Superior temporal gyrus (tissue), 1 donor: ENCODE data around the gene LRP1.

Experiments used
- DNase-seq: peaks from one replicate; pipeline ENCODE4 v3.0.0-alpha.2; 2016; ENCODE audit errors: extremely low spot score

The LRP1 gene

DNA sequence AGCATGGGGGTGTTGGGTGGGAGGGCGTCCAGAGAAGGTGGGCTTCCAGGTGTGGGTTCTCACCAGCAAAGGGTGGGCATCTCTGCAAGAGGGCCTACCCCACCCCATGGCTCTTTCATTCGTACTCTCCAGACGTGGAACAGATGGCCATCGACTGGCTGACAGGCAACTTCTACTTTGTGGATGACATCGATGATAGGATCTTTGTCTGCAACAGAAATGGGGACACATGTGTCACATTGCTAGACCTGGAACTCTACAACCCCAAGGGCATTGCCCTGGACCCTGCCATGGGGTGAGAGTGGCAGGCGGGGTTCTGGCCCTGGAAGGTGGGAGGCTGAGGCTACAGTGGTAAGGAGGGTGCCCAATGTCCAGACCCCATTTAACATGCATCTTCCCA, 25.8 kb downstream of the LRP1 start:
- DNase-seq, result no peak

- no peak for DNase-seq
Observed at GRCh38 chr12:57154804-57155434, 26.6 kb downstream of the LRP1 start.

DNA sequence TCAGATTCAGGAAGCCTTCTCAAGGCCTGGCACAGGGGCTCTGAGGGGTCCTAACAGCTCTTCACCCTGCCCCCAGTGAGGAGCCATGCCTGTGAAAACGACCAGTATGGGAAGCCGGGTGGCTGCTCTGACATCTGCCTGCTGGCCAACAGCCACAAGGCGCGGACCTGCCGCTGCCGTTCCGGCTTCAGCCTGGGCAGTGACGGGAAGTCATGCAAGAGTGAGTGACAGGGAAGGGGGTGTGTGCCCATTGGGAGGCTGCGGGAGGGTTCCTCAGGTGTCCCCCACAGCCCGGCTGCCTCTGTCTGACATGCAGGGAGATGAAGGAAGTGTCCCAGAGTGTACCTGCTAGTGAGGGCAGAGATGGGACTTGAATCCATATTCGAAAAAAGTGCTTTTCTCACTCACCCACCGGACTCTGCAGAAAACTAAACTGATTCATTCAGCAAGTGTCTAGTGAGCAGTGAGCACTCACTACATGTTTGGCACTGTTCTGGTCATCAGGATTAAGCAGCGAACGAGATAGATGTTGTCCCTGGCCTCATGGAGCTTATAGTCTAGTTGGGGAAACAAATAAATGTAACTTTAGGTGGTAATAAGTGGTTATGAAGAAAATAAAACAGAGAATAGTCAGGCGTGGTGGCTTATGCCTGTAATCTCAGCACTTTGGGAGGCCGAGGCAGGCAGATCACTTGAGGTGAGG, 28.6 kb downstream of the LRP1 start:
- no peak for DNase-seq

DNA sequence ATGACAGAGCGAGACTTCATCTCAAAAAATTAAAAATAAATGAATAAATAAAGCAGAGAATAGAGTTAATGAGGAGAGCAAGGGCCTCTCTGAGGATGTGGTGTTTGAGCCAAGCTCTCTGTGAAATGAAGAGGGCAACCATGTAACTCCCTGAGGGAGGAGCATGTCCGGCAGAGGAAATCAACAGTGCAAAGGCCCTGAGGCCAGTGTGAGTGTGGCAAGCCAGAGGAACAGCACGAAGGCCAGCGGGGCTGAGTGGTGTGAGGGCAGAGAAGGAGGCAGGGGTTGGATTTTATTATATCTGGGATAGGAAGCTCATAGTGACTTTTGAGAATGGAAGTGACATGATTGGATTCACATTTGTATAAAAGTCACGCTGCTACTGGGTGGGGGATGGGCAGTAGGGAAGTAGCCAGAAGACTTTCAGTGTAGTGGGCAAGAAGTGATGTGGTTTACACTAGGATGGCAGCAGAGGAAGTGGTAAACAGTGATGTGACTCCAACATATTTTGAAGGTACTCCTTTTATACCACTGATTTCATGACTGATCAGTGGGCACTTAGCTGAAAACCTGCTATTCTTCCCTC, 29.4 kb downstream of the LRP1 start:
- DNase-seq, result no peak

DNA sequence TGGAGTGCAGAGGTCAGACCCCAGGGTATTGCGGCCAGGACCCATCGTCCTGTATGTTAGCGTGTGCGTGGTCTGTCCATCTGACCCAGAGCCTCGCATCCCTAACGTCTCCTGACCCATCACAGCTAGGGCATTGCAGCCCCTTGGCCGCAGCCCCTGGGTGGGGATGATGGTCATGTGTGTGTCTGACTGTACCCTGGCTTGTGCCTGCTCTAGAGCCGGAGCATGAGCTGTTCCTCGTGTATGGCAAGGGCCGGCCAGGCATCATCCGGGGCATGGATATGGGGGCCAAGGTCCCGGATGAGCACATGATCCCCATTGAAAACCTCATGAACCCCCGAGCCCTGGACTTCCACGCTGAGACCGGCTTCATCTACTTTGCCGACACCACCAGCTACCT, 29.9 kb downstream of the LRP1 start:
- DNase-seq, result no peak

GRCh38 chr12:57158665-57159064, 30.4 kb downstream of the LRP1 start:
- no peak for DNase-seq

- DNase-seq, result no peak
Observed at GRCh38 chr12:57159311-57159710, 31.0 kb downstream of the LRP1 start.

- DNase-seq, result no peak
Observed at GRCh38 chr12:57160040-57160439, 31.8 kb downstream of the LRP1 start.

DNA sequence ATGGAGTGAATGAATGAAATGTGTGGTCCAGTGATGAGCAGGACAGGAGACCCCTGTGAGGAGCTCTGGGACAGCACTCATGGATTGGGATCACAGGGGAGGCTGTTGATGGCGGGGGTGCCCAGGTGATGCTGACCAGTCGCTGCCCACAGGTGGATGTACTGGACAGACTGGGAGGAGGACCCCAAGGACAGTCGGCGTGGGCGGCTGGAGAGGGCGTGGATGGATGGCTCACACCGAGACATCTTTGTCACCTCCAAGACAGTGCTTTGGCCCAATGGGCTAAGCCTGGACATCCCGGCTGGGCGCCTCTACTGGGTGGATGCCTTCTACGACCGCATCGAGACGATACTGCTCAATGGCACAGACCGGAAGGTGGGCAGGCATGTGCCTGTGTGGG, 32.5 kb downstream of the LRP1 start:
- DNase-seq, result no peak

DNA sequence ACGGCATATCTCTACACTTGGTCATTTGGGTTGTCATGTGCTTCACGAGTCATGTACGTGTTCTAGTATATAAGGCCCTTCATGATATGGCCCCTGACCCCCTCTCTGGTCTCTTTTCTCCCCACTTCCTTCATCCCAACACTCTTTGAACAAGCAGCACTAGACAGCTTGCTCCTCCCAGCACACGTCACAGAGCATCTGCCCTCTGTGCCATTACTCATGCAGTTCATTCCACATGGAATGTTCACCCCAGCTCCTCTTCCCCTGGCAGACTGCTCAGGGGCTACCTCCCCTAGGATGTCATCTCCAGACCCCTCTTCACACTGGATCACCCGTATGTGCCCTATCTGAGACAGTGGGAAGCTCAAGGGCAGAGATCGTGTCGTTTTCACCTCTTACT, 33.2 kb downstream of the LRP1 start:
- no peak for DNase-seq

- no peak for DNase-seq
Observed at GRCh38 chr12:57162553-57163125, 34.4 kb downstream of the LRP1 start.

DNA sequence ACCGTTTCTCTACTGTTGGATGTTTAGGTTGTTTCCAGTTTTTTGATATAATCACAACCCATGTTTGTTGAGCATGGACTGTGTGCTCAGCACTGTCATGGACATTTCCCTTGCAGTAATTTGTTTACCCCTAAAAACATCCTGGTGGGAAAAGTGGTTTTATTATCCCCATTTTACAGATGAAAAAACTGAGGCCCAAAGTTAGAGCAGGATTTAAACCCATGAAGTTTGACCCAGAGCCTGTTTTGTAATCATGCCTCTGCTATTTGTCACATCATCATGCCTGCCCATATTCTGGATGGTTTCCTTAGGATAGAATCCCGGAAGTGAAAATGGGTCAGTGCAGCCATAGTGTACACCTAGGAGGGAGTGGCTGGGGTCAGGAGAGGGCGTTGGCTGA, 36.2 kb downstream of the LRP1 start:
- DNase-seq, result no peak

DNA sequence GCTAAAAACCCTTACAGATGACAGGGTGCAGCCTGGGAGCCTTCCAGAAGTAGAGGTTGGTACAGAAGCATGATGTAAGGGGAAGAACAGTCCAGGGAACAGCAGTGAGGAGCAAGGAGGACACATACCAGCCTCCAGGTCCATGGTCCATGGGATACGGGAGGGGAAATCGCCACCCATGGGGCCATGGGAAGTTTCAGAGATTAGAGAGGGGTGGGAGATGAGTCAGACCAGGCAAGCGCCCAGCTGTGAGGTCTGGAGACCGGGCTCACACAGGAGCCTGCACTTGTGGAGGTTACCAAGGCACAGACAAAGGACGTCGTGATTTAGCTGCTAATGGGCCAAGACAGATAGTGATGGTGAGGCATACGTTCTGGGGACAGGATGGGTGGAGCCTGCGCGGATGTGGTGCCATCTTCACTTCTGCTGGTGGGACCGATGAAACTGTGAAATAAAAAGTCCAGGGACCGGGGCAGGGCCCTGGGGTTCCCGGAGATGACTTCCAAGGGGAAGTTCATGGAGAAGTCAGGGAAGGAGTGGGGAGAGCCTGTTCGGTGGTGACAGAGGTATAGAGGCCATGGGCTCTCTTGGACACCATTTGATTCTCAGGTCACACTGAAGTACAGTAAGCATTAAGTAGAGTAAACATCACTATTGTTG, 36.8 kb downstream of the LRP1 start:
- no peak for DNase-seq

DNA sequence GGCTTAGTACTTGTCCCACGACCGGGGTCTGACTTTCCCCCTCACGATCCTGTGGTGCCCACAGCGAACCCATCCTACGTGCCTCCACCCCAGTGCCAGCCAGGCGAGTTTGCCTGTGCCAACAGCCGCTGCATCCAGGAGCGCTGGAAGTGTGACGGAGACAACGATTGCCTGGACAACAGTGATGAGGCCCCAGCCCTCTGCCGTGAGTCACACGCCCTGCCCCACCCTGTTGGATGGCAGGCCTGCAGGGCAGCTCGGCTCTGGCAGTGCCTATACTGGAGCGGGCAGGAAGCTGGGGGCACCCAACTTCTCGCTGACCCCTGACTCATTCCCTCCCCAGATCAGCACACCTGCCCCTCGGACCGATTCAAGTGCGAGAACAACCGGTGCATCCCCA, 37.5 kb downstream of the LRP1 start:
- no peak for DNase-seq

DNA sequence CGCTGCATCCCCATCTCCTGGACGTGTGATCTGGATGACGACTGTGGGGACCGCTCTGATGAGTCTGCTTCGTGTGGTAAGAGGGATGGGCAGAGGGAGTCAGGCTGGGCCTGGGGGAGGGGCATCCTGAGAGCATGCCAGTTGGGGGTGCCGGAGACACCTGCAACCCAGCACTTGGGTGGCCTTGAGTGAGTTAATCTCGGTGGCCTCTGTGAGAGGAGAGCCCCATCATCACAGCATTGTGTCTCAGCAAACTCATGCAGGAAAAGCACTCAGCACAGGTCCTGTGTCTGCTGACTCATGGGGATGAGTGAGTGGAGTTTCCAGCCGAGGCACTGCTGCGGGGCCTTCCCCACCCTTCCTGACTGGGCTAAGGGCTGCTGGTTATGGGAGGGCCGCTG, 38.7 kb downstream of the LRP1 start:
- no peak for DNase-seq

GRCh38 chr12:57168058-57168457, 39.8 kb downstream of the LRP1 start:
- no peak for DNase-seq

DNA sequence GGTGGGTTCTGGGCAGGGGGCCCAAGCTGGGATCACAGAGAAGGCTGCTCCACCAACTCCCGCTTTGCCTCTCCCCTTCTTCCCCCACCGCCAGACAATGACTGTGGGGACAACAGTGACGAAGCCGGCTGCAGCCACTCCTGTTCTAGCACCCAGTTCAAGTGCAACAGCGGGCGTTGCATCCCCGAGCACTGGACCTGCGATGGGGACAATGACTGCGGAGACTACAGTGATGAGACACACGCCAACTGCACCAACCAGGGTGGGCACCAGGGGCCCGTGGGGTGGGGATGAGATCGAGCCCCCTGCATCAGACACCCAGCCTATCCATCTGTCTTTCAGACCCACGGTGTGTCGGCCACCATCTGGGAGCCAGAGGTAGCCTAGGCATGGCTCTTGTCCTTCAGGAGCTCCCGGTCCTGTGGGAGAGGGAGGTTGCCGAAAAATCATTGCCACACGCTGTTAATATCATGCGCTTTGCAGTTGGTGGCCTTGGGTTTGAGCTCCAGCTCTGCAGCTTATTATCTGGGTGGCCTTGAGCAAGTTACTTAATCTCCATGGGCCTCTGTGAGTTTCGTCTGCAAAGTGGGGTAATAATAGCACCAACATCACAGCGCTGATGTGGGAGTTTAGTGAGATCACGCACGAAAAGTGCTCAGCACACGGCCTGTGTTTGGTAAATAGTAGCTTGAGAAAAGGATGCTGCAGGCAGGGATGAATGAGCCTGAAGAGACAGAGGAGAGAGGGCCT, 40.9 kb downstream of the LRP1 start:
- DNase-seq, result peak; percentile 53

DNA sequence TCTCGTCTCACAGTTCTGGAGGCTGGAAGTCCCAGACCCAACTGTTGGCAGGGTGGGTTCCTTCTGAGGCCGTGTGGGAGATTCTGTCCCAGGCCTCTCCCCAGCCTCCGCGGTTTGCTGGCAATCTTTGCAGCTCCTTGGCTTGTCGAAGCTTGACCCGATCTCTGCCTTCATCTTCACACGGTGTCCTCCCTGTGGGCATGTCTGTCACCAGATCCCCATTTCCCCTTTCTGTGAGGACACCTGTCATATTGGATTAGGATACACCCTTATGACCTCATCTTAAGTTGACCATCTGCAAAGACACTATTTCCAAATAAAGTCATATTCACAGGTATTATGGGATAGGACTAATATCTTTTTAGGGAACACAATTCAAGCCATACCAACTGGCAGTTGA, 41.7 kb downstream of the LRP1 start:
- DNase-seq, result no peak

DNA sequence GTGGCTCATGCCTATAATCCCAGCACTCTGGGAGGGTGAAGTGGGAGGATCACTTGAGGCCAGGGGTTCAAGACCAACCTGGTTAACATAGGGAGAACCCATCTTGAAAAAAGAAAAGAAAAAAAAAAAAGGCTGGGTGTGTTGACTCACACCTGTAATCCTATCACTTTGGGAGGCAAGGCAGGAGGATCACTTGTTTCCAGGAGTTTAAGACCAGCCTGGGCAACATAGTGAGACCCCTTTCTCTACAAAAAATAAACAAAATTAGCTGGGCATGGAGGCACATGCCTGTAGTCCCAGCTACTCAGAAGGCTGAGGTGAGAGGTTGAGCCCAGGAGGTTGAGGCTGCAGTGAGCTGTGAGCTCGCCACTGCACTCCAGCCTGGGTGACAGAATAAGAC, 42.1 kb downstream of the LRP1 start:
- DNase-seq, result no peak

DNA sequence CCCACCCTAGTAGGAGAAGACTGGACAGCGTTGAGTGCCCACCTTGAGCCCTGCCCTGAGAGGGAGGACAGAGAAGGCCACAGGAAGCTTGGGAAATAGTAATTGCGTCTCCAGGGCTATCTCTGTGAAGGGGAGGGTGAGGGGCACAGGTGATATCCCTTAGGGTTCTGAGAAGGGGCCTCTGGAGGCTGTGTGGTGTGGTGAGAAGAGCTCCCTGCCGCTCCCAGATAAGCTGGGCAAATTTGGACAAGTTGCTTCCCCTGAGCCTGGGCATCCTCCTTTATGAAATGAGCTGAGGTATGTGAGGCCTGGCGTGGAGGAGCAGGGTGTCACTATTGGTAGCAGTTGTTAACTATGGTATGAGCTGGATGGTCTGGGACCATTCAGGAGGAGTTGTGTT, 42.6 kb downstream of the LRP1 start:
- DNase-seq, result no peak

GRCh38 chr12:57171668-57172067, 43.4 kb downstream of the LRP1 start:
- DNase-seq, result no peak

DNA sequence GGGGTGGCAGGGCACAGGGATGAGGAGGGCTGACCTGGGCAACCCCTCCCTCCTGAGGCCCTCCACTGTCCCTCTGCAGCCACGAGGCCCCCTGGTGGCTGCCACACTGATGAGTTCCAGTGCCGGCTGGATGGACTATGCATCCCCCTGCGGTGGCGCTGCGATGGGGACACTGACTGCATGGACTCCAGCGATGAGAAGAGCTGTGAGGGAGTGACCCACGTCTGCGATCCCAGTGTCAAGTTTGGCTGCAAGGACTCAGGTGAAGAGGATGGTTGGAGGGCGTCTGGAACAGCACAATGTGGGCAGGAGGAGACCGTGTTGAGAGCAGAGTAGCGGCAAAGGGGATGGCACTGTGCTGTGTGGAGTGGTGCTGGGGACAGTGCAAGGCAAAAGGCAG, 44.8 kb downstream of the LRP1 start:
- DNase-seq, result no peak
